ENCODE data around the gene OLFM1. TPM values are rescaled to one million over a fixed set of nuclear protein-coding genes. Genes with fewer than 3 reads are reported as not detected.

Gene OLFM1
- total RNA-seq, 1 donor from 2014 or later = 8.0 TPM

DNA sequence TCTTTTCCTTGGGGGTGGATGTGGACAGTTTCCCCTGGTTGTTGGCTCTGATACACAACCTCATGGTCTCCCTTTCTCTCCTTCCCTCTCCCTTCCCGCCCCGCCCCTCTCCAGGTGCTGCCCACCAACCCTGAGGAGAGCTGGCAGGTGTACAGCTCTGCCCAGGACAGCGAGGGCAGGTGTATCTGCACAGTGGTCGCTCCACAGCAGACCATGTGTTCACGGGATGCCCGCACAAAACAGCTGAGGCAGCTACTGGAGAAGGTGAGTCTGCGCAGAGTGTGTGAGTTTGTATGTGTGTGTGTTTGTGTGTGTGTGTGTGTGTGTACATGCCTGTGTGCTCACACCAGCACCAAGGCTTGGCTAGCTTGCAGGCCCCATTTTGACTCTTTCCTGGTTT lies 2.6 kb downstream of the OLFM1 start:
- TF ChIP-seq, protein P1, sequence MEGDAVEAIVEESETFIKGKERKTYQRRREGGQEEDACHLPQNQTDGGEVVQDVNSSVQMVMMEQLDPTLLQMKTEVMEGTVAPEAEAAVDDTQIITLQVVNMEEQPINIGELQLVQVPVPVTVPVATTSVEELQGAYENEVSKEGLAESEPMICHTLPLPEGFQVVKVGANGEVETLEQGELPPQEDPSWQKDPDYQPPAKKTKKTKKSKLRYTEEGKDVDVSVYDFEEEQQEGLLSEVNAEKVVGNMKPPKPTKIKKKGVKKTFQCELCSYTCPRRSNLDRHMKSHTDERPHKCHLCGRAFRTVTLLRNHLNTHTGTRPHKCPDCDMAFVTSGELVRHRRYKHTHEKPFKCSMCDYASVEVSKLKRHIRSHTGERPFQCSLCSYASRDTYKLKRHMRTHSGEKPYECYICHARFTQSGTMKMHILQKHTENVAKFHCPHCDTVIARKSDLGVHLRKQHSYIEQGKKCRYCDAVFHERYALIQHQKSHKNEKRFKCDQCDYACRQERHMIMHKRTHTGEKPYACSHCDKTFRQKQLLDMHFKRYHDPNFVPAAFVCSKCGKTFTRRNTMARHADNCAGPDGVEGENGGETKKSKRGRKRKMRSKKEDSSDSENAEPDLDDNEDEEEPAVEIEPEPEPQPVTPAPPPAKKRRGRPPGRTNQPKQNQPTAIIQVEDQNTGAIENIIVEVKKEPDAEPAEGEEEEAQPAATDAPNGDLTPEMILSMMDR (conservative IDR thresholded peaks at IDR 0.05) = no peak
- no peaks in the 10 kb centered on the region for H3K36me3 Mint-ChIP-seq
- H3K27ac Mint-ChIP-seq = no peak overlapping the region
- no peak overlapping the region for H3K4me3 Mint-ChIP-seq
- H3K27me3 Mint-ChIP-seq = peaks cover 79% of the 10 kb centered on the region
- H3K4me1 Mint-ChIP-seq (ENCODE audit: unreplicated experiment) = peaks cover 7% of the 10 kb centered on the region
- no peak for DNase-seq (ENCODE audit: extremely low spot score, unreplicated experiment)
- no peaks in the 10 kb centered on the region for H3K9me3 Mint-ChIP-seq

DNA sequence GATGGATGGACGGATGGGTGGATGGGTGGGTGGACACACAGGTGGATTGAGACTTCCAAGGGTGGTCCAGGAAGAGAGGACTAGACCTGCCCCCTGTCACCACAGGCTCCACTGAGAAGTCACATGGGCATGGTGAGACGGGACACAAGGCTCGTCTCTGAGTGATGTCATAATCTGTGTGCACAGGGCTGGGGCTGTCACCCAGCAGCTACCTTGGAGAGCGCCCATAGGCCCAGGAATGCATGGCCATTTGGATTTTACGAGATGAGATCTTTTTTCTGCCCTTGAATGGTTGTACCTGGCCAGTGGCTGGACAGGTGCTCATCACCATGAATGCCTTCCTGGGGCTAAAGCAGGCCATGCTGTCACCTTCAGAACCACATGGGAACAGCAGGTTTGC lies 3.1 kb downstream of the OLFM1 start:
- no peaks in the 10 kb centered on the region for H3K36me3 Mint-ChIP-seq
- H3K27ac Mint-ChIP-seq = no peak overlapping the region
- TF ChIP-seq, protein P1 (conservative IDR thresholded peaks at IDR 0.05) = no peak
- no peaks in the 10 kb centered on the region for H3K9me3 Mint-ChIP-seq
- peaks cover 79% of the 10 kb centered on the region for H3K27me3 Mint-ChIP-seq
- peaks cover 7% of the 10 kb centered on the region for H3K4me1 Mint-ChIP-seq (ENCODE audit: unreplicated experiment)
- no peak for DNase-seq (ENCODE audit: extremely low spot score, unreplicated experiment)
- H3K4me3 Mint-ChIP-seq = peak overlapping the region; percentile 25

DNA sequence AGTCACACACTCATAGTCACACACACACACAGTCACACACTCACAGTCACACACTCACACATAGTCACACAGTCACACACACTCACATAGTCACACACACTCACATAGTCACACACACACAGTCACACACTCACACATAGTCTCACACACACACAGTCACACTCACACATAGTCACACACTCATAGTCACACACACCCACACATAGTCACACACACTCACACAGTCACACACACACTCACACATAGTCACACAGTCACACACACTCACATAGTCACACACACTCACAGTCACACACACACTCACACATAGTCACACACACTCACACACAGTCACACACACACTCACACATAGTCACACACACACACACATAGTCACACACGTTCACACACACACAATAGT lies 4.1 kb downstream of the OLFM1 start:
- no peak overlapping the region for H3K4me3 Mint-ChIP-seq
- H3K9me3 Mint-ChIP-seq = no peaks in the 10 kb centered on the region
- no peaks in the 10 kb centered on the region for H3K4me1 Mint-ChIP-seq (ENCODE audit: unreplicated experiment)
- no peak for DNase-seq (ENCODE audit: extremely low spot score, unreplicated experiment)
- no peaks in the 10 kb centered on the region for H3K36me3 Mint-ChIP-seq
- no peak overlapping the region for H3K27ac Mint-ChIP-seq
- peaks cover 72% of the 10 kb centered on the region for H3K27me3 Mint-ChIP-seq
- TF ChIP-seq, protein P1 (conservative IDR thresholded peaks at IDR 0.05) = no peak

DNA sequence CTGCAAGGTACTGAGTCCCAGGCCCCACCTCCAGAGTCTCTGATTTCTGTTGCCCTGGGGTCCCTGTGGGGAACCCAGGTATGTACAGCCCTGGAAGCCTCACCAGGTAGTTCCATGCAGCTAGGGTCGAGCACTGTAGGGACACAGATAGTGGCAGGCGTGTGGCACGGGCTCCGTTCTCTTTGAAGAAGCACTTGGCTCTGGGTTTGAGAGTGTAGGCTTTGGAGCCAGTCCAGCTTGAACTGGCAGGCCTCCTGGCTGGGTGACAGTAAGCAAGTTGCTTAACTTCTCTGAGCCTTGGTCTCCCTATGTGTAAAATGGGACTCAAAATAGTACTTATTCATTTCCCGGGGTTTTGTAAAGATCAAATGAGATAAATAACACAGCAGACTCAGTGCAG lies 5.6 kb downstream of the OLFM1 start:
- Mint-ChIP-seq H3K27me3 (peaks cover 78% of the 10 kb centered on the region), H3K9me3 (no peaks in the 10 kb centered on the region), H3K36me3 (no peaks in the 10 kb centered on the region), H3K4me1 (ENCODE audit: unreplicated experiment) (no peaks in the 10 kb centered on the region), H3K27ac (no peak overlapping the region), H3K4me3 (no peak overlapping the region)
- TF ChIP-seq, protein P1 (conservative IDR thresholded peaks at IDR 0.05) = no peak
- DNase-seq (ENCODE audit: extremely low spot score, unreplicated experiment) = no peak

DNA sequence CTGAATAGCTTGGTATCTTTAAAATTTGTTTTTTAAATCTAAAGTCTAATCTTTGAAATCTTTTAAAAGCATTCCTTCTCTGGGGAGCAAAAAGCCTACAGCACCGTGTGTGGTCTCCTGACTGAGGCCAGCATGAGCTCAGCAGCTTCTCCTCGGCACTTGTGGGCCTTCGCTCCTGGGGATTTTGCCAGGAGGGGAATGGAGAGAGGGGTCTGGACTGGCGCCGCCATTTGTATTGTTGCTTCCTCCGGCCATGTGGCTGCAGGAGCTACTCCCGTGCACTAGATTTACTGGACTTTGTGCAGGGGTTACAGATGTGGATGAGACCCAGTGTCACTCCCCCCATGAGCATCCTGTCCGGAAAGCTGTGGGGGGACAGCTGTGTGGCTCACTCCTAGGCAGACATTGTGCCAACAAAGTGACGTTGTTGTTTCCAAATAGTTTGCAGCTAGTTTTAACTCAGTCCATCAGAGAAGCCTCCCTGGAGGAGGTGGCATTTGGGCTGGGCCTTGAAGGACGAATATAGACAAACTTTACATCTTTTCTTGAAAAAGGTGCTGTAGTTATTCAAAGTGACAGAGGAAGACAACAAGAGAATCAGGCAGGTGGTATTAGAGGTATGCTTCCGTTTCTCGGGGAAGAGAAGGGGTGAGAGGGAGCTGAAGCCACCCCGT lies 6.6 kb downstream of the OLFM1 start:
- Mint-ChIP-seq H3K36me3 (no peaks in the 10 kb centered on the region), H3K27me3 (peaks cover 78% of the 10 kb centered on the region), H3K27ac (no peak overlapping the region), H3K4me1 (ENCODE audit: unreplicated experiment) (no peaks in the 10 kb centered on the region), H3K4me3 (no peak overlapping the region), H3K9me3 (no peaks in the 10 kb centered on the region)
- DNase-seq (ENCODE audit: extremely low spot score, unreplicated experiment) = no peak
- TF ChIP-seq, protein P1 (conservative IDR thresholded peaks at IDR 0.05) = no peak

Measured in type B pancreatic cell (in vitro differentiated cells).